Activated T-cell treated with anti-CD3 and anti-CD28 coated beads for 48 hours (primary cell): ENCODE results near the gene YWHAG.
"Not testable (repeated sequence)": the region's sequence is repeated elsewhere in the genome, so short reads cannot be mapped to it uniquely, and the experiment has no call there.

Experiments
- DNase-seq: peaks from one replicate; pipeline ENCODE4 v3.0.0-alpha.2; 2020; ENCODE audit warnings: low read depth

Gene YWHAG

GRCh38 chr7:76347710-76348109 lies 11.1 kb downstream of the YWHAG start:
- no peak for DNase-seq

GRCh38 chr7:76346778-76347177 lies 12.0 kb downstream of the YWHAG start:
- DNase-seq, result no peak

- no peak for DNase-seq
Observed at GRCh38 chr7:76346097-76346496, 12.7 kb downstream of the YWHAG start.

GRCh38 chr7:76343931-76344321 lies 14.9 kb downstream of the YWHAG start:
- DNase-seq, result no peak

- DNase-seq, result no peak
Observed at GRCh38 chr7:76343294-76343930, 15.4 kb downstream of the YWHAG start.

GRCh38 chr7:76342222-76342621 lies 16.6 kb downstream of the YWHAG start:
- no peak for DNase-seq

- no peak for DNase-seq
Observed at GRCh38 chr7:76340617-76341131, 18.1 kb downstream of the YWHAG start.

- DNase-seq, result no peak
Observed at GRCh38 chr7:76338298-76339084, 20.3 kb downstream of the YWHAG start.

GRCh38 chr7:76337147-76337546 lies 21.6 kb downstream of the YWHAG start:
- DNase-seq, result no peak

GRCh38 chr7:76336094-76336493 lies 22.7 kb downstream of the YWHAG start:
- no peak for DNase-seq

GRCh38 chr7:76335417-76335816 lies 23.4 kb downstream of the YWHAG start:
- DNase-seq, result not testable (repeated sequence)

- no peak for DNase-seq
Observed at GRCh38 chr7:76334320-76334967, 24.3 kb downstream of the YWHAG start.

GRCh38 chr7:76333511-76334101 lies 25.2 kb downstream of the YWHAG start:
- no peak for DNase-seq

- no peak for DNase-seq
Observed at GRCh38 chr7:76332078-76332477, 26.7 kb downstream of the YWHAG start.

- no peak for DNase-seq
Observed at GRCh38 chr7:76330673-76331072, 28.1 kb downstream of the YWHAG start.

GRCh38 chr7:76330261-76330660 lies 28.5 kb downstream of the YWHAG start:
- no peak for DNase-seq

- no peak for DNase-seq
Observed at GRCh38 chr7:76329479-76329878, 29.3 kb downstream of the YWHAG start.

GRCh38 chr7:76328389-76328788 lies 30.4 kb downstream of the YWHAG start:
- DNase-seq, result no peak

- DNase-seq, result no peak
Observed at GRCh38 chr7:76327610-76328009, 31.2 kb downstream of the YWHAG start.

GRCh38 chr7:76326646-76327233 lies 32.1 kb downstream of the YWHAG start:
- no peak for DNase-seq

GRCh38 chr7:76325811-76326210 lies 33.0 kb downstream of the YWHAG start:
- DNase-seq, result no peak

GRCh38 chr7:76325092-76325491 lies 33.7 kb downstream of the YWHAG start:
- DNase-seq, result no peak
